Measurements from ENCODE around the gene MGAM2. TPM values are rescaled to one million over a fixed set of nuclear protein-coding genes. Genes with fewer than 3 reads are reported as not detected.
"Not testable (repeated sequence)": the region's sequence is repeated elsewhere in the genome, so short reads cannot be mapped to it uniquely, and the experiment has no call there.

The MGAM2 gene
- total RNA-seq, result 0.07 TPM
- long read RNA-seq, result 0 reads

- no peak for ATAC-seq
- intact Hi-C loops (cut with micrococcal nuclease), result no loop called here
- no peak for DNase-seq
Measured at GRCh38 chr7:142111499-142111898, at the start of gene MGAM2. TSS of gene MGAM2 (plus strand) at chr7:142111718. CDS start at chr7:142116874, 5,156 bp downstream.

- ATAC-seq (no peak), DNase-seq (no peak)
- intact Hi-C loops (cut with micrococcal nuclease), result no loop called here
Measured at GRCh38 chr7:142063551-142064442, 47.7 kb upstream of the MGAM2 start.

GRCh38 chr7:142066536-142066935 is 45.0 kb upstream of the MGAM2 start:
- DNase-seq, result no peak
- intact Hi-C loops (cut with micrococcal nuclease), result no loop called here
- no peak for ATAC-seq

GRCh38 chr7:142077762-142078161 is 33.8 kb upstream of the MGAM2 start:
- intact Hi-C loops (cut with micrococcal nuclease), result no loop called here

DNA sequence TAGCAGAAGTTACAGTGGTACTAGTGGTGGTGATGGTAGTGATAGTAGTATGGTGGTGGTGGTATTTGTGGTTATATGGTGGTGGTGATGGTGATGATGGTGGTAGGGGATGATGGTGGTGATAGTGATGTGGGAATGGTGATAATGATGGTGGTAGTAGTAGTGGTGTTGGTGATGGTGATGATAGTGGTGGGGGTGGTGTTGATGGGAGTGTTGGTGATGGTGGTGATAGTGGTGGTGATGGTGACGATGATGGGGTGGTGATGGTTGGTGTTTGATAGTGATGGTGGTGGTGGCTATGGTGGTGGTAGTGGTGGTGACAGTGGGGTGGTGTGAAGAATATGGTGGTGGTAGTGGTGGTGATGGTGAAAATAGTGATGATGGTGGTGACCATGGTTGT is 27.9 kb upstream of the MGAM2 start:
- no peak for DNase-seq
- intact Hi-C loops (cut with micrococcal nuclease), result no loop called here
- no peak for ATAC-seq

More at GRCh38 chr7:142077762-142078161, 33.8 kb upstream of the MGAM2 start:
- DNase-seq, result no peak
- ATAC-seq, result no peak

DNA sequence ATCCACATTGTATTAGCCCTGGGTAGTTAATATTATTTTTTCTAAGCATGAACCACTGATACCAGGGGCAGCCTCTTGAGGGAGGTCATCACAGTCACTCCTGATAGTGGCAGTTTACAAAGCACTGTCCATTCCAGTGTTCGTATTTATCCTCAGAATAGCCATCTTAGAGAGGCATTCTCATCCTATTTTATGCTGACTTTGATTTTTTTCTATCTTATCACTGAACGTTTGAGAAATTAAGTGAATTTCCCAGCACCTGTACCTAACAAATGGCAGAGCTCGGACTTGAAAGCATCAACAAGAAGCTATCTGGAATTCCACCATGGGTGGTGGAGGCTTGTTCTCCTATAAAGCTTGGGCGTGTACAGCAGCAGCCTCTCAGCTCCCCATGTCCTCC is 26.1 kb upstream of the MGAM2 start:
- DNase-seq (no peak), ATAC-seq (no peak)
- intact Hi-C loops (cut with micrococcal nuclease), result no loop called here

DNA sequence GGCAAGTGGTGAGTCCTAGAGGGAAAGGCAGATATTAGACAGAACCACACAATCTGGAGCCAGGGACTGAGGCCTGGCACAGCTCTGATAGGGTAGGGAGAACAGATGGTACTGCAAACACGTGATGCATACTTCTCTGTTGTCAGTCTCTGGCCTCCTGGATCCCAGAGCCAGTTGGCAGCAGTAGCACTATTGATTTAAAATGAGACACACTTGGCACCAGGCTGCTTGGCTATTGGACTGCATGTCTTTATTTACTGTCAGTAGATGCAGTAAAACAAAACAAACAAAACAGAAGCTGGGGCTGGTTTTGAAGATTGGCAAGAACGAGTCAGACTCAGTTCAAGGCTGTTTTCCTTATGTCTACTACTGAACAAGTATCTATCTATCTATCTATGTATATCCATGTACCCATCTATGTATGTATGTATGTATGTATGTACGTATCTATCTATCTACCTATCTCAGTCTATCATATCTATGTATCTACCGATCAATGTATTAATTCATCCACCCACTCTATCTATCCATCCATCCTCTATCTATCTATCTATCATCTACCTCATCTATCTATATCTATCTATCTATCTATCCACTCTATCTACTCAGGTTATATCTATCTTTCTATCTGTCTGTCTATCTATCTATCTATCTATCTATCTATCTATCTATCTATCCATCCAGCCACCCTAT is 23.4 kb upstream of the MGAM2 start:
- intact Hi-C loops (cut with micrococcal nuclease), result no loop called here
- no peak for ATAC-seq
- no peak for DNase-seq

DNA sequence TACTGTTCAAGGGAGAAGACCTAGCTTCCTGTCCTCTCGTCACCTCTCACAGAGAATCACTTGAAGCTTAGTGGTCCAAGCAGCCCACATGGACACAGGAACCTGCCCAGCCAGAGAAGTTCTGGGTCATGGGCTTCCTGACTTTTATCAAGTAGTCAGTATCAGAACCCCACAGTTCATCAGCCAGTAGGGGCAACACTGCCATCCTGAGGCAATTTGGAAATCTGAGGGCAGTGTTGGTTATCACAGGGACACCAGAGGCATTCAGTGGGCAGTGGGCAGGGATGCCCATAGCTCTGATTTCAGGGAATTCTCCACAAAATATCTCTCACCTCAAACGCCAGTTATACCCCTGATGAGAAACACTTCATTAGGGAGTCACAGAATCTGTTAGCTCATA is 22.5 kb upstream of the MGAM2 start:
- no peak for DNase-seq
- intact Hi-C loops (cut with micrococcal nuclease), result no loop called here

GRCh38 chr7:142091961-142092360 is 19.6 kb upstream of the MGAM2 start:
- intact Hi-C loops (cut with micrococcal nuclease), result no loop called here
- ATAC-seq (no peak), DNase-seq (no peak)

More for the DNA sequence above, 22.5 kb upstream of the MGAM2 start:
- no peak for ATAC-seq

- ATAC-seq, result no peak
- intact Hi-C loops (cut with micrococcal nuclease), result no loop called here
- no peak for DNase-seq
Measured at GRCh38 chr7:142094861-142095260, 16.7 kb upstream of the MGAM2 start.

DNA sequence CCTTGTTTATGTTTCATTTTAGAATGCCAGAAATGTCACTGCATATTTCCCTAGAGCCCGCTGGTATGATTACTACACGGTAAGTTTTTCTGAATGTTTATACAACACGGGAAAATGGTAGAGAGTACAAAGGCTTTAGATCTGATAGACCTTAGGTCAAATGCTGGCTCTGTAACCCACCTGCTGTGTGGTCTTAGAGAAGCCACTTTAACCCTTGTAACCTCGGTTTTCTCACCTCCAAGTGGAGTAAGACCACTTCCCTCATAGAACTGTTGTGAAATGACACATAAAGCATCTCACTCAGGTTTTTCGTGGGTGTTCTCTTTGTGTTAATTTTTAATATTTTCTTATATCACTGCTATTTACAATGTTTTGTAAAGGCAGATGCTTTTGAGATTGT is 13.9 kb upstream of the MGAM2 start:
- intact Hi-C loops (cut with micrococcal nuclease), result no loop called here
- DNase-seq (no peak), ATAC-seq (no peak)

DNA sequence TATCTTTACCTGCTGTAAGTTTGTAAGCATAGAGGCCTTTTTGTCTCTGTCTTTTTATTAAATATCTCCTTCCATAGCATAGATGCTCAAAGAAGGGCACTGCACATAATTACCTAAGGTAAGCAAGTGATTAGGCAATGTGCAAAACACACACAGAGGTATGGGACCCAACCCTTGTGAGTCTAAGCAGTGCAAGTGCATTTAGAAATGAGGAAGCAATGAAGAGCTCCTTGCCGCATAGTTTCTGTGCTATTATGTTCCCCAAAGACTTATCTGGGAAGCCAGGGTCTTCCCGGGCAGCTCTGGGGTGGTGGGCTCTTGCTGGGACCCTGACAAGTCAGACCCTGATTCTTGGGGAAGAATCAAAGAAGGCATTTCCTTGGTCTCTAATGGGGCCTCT is 13.5 kb upstream of the MGAM2 start:
- ATAC-seq (no peak), DNase-seq (no peak)
- intact Hi-C loops (cut with micrococcal nuclease), result no loop called here

GRCh38 chr7:142099347-142099746 is 12.2 kb upstream of the MGAM2 start:
- DNase-seq; ATAC-seq; intact Hi-C loops (cut with micrococcal nuclease): not testable (repeated sequence)

GRCh38 chr7:142100634-142101033 is 10.9 kb upstream of the MGAM2 start:
- intact Hi-C loops (cut with micrococcal nuclease), result no loop called here
- ATAC-seq (no peak), DNase-seq (no peak)

GRCh38 chr7:142101794-142102193 is 9.7 kb upstream of the MGAM2 start:
- DNase-seq; intact Hi-C loops (cut with micrococcal nuclease); ATAC-seq: not testable (repeated sequence)

GRCh38 chr7:142104550-142105527 is 6.7 kb upstream of the MGAM2 start:
- DNase-seq (no peak), ATAC-seq (peak; percentile 53)
- intact Hi-C loops (cut with micrococcal nuclease), result no loop called here

DNA sequence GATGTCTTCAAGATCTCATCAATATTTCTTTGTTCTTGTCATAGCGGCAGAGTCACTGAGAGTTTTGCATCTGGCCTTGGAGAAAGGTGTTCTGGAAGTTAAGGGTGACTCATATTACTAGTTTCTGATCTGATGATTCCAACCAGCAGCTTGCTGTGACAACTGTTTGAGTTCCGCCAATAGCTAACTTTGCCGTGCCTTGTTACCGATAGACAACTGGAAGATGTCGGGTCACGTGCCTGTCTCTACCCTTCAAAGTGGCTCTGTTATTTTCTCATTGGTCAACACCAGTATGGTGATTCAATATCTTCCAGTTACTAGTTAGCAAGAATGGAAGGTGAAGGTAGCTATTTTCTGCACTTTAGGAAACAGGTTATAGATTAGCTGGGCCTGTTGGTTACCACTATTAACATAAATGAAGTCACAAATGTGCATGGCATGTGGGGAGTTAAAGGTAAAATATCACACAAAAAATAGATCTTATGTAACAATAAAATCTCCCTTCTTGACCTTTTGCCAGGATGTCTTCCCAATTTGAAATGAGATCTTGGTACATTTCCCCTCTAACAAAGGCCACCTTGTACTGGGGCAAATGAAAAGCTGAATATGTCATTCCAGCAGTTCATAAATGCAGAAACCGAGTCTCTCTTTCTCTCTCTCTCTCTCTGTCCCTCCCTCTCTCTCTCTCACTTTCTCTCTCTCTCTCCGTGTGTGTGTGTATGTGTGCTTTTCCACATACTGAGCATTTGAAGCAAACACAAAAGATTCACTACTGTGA is 2.6 kb upstream of the MGAM2 start:
- no peak for DNase-seq
- no peak for ATAC-seq
- intact Hi-C loops (cut with micrococcal nuclease), result no loop called here

DNA sequence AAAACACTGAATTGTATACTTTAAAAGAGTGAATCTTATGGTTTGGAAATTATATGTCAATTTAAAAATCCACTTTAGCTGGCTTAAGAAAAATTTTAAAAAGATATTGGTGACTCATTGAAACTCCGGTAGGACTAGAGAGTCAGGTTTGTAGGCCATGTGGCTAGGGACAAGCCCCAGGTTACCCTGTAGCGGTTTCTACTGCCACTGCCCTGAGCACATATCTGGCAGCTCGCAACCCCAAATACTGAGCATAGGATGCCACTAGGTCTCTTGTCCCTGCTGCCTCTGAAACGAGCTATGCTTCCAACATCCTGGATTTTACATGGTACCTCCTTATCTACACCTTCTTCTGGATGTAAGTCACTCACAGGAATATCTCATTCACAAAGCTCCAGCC is 1.4 kb upstream of the MGAM2 start:
- ATAC-seq (no peak), DNase-seq (no peak)
- intact Hi-C loops (cut with micrococcal nuclease), result no loop called here

DNA sequence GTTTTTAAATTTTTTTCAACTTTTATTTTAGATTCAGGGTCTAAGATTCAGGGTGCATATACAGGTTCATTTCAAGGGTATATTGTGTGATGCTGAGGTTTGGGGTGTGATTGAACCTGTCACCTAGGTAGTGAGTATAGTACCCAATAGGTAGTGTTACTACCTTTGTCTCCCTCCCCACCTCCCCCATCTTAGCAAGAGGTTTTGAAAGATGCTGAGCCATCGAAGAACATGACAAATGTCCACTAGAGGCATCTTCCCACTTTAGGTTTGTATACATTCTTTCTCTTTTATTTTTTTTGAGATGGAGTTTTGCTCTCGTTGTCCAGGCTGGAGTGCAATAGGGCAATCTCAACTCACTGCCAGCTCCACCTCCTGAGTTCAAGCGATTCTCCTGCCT is 880 bp upstream of the MGAM2 start:
- intact Hi-C loops (cut with micrococcal nuclease), result no loop called here
- DNase-seq, result no peak
- no peak for ATAC-seq

Measured in left ventricle myocardium superior (tissue), 1 donor.